ENCODE results near the gene CNTNAP2.
"Not testable (repeated sequence)": the region's sequence is repeated elsewhere in the genome, so short reads cannot be mapped to it uniquely, and the experiment has no call there.

The CNTNAP2 gene

DNA sequence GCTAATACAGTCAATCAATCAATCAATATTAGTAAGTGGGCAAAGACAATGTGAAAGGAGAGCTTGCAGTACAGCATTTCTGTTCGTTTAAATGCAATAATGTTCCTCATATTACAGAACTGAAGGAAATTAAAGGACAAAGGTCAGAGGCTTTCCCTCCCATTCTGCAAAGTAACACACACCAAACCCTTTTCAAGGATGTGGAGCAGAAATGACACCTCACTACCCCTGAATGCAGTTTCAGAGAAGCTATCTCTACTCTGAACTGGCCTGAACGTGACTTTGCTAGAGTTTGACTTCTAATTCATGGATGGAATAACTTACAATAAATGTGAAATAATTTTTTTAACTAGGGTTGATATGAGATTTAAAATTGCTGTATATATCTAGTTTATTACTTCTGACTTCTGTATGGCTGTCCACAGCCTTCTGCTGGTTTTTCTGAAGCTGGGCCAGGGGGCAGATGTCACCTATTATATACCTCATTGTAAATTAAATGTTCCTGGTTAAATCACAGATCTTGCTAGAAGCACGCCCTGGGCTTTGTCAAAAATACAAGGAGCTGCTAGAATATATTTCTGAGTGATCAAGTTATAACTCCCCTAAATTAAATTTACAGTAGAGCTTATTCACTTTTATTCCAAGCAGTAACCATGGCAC is 2317.1 kb downstream of the CNTNAP2 start:
- no peak for DNase-seq (ENCODE audit: low read depth, low spot score)

DNA sequence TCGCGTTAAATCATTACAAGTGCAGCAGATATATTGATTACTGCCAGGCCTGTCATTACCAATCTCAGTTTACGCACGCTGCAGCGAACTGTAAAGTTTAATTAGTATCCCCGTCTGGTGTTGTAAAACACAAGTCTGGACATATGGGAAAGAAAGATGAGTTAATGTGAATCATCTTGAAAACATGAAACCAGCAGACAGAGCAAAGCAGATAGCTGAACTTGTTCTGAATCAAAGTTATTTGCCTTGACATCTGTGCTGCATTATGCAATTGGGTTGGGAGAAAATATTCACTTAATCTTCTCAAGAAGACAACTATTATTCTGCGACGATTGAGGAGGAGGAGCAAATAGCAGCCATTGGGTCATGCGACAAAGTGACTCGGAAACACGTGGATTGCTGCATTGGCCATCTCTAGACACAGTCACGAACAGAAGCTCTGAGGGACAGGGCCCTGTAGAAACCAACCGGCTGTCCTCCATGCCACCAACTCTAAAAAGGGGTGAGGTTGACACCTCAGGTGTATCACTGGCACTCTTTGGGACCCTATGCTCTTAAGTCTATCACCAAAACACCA is 2317.7 kb downstream of the CNTNAP2 start:
- DNase-seq (ENCODE audit: low read depth, low spot score), result no peak

DNA sequence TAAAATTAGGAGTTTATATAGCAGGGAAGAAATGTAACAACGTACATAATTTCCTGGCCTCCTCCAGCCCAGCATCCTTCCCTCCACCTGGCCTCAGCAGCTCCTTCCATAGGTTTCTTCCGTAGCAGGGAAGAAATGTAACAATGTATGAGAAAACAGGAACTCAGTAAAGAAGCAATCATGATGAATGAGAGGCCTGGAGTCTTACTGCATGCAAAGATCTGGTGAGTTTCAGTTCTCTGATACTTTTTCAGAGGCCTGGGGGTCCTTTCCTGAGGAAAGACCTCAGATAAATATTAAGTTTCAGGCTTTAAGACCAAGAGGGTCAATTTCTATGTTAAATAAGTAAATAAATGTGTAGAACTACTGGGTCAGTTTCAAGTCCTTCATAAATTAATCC is 2318.3 kb downstream of the CNTNAP2 start:
- DNase-seq (ENCODE audit: low read depth, low spot score), result no peak

DNA sequence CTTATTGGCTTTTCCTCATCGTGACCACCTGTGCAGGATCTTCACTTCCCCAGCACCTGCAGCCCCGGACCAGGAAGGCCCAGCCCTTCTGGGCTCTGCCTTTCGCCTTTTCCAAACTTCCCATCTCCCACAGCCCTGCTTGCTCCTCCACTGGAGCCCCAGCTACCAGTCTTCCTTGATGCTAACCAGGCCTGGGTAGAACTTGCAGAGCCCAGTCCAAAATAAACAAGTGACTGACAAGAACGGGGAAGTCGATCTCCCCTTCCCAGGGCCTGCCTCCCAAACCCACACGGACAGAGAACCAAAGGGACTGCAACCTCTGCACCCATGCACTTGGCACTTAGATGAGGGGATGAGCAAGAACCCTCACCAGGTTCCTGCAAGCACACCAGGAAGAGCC is 2319.1 kb downstream of the CNTNAP2 start:
- DNase-seq (ENCODE audit: low read depth, low spot score), result no peak

DNA sequence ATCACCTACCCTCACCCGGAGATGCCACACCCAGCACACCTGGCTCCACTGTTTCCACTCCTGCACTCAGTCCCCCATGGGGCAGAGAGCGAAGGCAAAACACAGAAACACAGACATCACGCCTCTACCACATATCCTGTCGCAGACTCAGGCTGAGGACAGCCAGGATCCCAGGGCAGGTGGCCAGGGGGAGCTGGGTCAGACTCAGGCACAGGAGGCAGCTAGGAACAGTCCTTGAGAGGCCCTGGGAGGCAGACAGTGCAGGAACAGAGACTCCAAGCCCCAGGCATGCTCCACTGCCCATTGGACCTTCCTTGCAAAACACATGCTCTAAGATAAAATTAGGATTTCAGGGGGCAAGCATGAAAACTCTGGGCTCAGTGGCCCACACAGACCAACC is 2319.5 kb downstream of the CNTNAP2 start:
- no peak for DNase-seq (ENCODE audit: low read depth, low spot score)

DNA sequence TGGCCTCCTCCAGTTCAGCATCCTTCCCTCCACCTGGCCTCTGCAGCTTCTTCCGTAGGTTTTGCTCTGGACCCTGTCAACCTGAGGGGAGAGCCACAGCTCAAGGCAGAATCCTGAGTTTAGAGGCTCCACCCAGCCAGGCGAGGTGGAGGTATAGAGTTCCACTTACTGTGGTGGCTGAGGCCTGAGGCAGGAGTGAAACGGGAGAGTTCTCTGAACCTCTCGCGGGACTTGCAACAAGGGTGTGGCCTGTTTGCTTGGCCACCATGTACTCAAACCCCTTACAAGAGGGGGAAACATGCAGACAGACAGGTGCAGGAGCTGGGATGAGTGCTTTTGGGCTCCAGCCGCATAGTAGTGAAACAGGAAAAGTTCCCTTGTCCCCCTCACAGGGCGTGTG is 2320.0 kb downstream of the CNTNAP2 start:
- DNase-seq (ENCODE audit: low read depth, low spot score), result no peak

DNA sequence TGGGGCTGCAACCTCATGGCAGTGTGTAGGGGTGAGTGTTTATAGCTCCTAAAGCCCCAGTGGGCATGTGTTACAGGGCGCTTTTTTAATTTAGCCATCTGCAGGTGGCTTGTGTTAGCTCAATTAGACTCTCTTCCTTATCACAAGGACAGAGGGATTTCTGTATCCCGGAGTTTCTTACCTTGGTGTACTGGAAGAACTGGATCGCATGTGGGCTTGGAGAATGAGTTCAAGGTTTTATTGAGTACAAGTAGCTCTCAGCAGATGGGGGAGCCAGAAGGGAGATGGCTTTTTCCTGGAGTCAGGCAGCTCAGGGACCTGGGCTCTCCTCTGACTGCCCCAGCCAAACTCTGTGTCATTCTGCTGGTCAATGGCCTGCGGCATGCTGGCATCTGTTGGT is 2320.4 kb downstream of the CNTNAP2 start:
- DNase-seq (ENCODE audit: low read depth, low spot score), result no peak

DNA sequence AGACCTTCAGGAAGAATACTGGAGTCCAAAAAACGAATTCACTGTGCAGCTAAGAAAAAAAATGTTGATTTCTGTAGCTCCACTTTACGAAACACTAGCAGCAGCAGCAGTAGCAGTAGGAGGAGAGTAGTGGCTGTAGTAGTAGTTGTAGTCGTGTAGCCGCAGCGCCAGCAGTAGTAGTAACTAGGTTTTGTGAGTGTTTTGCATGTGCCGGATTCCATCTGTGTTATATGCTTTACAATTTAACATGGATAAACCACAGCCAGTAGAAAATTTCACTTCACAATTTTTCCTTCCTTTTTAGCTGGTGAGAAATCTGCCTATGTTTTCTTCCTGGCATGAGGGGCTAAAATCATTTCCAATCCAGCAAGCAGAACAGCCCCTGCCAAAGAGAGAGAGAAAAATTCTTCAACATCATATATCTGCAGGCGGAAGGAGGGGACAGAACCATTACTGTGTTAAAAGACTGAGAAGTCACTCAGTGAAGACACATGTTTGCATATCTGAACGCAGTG is 2325.6 kb downstream of the CNTNAP2 start:
- no peak for DNase-seq (ENCODE audit: low read depth, low spot score)

DNA sequence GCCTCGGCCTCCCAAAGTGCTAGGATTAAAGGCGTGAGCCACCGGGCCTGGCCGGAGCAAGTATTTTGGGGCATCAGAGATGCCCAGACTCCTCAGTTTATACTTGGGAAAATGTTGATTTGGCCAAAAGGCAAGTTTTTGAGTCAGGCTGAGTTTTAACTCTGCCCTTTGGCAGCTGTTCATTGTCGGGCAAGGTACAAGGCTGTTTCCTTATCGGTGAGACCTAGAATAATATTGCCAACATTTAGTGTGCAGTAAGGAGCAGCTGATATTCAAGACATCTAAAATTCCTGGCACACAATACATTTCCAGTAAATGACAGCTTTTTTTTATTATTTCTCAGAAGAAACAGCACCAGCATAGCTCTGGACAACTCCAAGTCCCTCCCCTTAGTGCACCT is 2326.3 kb downstream of the CNTNAP2 start:
- DNase-seq (ENCODE audit: low read depth, low spot score), result no peak

DNA sequence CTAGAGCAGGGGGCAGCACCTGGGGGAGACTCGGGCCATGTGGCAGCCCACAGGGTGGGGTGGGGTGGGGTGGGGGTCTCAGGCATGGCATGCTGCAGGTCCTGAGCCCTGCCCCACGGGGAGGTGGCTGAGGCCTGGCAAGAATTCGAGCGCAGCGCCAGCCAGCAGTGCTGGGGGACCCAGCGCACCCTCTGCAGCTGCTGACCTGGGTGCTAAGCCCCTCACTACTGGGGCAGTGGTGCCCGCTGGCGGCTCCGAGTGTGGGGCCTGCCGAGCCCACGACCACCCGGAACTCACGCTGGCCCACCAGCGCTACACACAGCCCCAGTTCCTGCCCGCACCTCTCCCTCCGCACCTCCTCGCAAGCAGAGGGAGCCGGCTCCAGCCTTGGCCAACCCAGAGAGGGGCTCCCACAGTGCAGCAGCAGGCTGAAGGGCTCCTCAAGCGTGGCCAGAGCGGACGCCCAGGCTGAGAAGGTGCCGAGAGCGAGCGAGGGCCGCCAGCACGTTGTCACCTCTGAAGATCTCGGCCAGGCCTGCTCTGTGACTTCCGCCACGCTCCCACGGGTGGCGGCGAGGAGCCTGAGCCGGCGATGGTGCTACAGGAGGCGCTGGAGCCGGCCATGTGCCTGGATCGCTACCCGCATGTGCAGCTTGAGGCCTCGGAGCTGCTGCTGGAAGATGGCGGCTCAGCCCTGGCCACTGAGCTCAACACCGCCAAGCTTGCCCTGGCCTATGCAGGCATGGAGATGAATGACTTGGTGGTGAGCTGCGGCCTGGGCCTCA is 2328.9 kb downstream of the CNTNAP2 start:
- DNase-seq (ENCODE audit: low read depth, low spot score), result no peak

DNA sequence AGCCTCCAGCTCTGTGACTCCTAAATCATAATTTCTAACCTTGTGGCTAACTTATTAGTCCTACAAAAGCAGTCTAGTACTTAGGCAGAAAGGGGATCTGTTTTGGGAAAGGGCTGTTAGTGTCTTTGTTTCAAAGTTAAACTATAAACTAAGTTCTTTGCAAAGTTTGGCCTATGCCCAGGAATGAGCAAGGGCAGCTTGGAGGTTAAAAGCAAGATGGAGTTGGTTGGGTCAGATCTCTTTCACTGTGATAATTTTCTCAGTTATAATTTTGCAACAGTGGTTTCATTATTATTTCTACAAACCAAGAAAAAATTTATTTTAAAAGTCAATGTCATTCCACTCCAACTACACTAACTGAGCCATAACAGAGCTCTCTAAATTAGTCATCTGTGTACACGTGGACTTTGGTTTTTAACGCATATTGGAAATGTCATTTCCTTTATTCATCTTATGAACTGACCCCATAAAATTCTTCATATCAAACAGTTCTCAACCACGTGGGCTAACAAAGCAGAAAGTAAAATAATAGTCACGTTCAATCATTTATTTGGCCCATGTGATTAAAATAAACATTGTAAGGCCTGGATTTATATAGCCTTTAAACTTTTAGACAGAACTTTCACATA is 2330.7 kb downstream of the CNTNAP2 start:
- DNase-seq (ENCODE audit: low read depth, low spot score), result no peak

DNA sequence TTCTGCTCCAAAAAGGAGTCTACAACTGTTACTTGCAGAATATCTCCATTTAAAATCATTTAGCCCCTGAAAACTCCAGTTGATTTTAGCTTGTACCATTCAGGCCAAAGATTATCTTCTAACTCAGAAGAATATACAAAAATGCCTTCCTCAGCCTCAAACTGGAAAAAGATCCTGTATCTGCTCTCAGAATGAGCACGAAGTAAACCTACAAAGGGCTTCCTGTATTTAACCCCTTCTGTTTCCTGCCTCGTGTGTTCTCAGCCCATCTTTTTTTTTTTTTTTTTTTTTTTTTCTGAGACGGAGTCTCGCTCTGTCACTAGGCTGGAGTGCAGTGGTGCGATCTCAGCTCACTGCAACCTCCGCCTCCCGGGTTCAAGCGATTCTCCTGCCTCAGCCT is 2334.9 kb downstream of the CNTNAP2 start:
- DNase-seq (ENCODE audit: low read depth, low spot score), result not testable (repeated sequence)

DNA sequence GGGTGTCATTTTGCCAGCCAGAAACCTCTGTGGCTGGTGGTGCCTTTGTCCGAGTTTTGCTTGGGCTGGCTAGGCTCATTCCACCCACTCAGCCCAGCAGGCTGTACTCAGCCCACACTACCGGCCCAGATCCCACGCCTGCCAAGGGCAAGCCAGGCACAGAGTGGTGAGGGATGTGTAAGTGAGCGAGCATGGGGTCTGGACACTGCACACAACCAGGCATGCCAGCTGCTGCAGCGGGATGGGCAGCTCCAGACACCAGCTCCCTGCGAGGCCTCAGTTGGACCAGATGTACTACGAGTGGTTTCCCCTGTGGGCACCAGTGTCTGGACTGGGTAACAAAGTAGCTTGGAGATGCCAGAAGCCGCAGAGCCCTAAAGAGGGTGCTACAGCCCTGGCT is 2339.8 kb downstream of the CNTNAP2 start:
- no peak for DNase-seq (ENCODE audit: low read depth, low spot score)

DNA sequence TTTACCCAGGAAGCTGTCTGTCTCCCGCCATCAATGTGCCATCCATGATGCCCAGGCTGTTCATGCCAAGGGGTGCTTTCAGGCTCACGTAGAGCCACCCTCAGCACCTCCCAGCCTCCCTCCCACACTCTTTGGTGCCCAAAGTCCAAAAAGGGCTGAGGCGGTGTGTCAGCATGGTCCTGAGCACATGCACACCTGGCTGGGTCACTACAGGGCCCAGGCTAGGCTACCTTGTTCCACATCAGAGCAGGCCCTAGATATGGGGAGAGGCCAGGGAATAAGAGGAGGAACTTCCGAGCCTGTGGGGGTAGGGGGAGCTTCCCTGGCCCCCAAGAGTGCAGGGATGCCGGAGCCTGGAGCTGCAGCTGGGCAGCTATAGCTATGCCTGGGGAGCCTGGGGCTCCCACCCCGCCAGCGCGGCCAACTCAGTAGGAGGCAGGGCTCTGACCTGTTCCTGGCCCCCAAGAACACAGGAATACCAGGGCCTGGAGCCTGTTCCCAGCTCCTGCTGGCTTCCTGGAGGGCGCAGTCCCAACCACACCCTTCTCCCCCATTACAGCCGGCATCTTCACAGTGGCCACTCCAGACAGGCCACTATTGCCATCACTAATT is 2340.8 kb downstream of the CNTNAP2 start:
- DNase-seq (ENCODE audit: low read depth, low spot score), result no peak

DNA sequence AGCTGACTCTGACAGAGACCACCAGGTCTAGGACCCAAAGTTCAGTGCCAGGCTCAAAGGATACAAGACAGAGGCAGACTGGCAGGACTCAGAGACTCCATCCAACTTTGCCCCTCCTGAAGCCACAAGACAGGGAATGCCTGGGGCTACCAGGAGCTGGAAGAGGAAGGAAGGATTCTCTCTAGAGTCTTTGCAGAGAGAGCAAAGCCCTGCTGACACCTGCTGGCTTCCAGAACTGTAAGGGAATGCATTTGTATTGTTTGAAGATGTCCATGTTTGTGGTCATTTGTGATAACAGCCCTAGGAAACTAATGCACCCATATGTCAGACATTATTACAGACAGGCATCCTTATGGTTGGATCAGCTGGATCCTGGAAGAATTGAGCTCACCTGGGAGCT is 2341.7 kb downstream of the CNTNAP2 start:
- DNase-seq (ENCODE audit: low read depth, low spot score), result no peak

DNA sequence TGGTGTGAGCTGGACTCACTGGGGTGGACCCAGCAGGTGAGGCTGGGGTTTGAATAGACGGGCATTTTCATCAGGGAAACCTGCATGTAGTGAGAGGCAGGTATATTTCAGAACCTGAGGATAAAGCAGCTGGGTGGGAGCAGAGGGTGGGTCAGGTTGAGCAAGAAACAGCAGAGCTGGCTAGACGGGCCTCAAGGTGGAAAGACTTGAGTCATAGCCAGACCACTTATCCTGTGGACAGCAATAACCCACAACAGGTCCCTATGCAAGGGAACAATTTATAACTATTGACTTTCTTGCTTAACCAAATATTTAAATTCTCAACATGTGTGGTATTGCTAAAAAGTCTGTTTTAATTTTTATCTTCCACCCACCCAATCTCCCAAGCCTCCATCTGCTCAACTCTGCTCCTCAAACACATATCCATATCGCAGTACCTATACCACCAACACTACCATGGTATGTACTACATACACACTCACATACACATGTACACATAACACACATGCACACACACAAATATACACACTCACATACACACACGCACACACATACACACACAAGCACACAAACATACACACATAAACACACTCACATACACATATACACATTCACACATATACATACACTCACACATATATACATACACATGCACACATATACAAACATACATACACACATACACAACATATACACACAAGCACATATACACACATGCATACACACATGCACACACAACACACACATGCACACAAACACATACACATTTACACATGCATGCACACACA is 2345.0 kb downstream of the CNTNAP2 start:
- DNase-seq (ENCODE audit: low read depth, low spot score), result no peak

DNA sequence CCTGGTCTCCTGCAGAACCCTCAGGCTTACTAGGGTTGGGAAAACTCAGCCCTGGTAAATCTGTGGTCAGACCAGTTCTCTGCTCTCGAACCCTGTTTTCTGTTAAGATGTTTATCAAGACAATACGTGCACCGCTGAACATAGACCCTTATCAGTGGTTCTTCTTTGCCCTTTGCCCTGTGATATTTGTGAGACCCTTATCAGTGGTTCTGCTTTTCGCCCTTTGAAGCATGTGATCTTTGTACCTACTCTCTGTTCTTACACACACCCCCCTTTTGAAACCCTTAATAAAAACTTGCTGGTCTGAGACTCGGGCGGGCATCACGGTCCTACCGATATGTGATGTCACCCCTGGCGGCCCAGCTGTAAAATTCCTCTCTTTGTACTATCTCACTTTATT is 2346.2 kb downstream of the CNTNAP2 start:
- DNase-seq (ENCODE audit: low read depth, low spot score), result not testable (repeated sequence)

DNA sequence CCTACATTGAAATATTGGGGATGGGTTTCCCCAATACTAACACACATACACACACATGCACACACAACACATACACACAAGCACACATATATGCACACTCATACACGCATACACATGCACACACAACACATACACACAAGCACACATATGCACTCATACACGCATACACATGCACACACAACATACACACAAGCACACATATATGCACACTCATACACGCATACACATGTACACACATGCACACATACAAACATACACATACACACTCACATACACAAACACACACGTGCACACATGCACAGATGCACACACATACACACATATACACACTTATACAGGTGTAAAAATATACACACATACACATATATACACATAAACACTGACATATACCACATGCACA is 2346.6 kb downstream of the CNTNAP2 start:
- no peak for DNase-seq (ENCODE audit: low read depth, low spot score)

DNA sequence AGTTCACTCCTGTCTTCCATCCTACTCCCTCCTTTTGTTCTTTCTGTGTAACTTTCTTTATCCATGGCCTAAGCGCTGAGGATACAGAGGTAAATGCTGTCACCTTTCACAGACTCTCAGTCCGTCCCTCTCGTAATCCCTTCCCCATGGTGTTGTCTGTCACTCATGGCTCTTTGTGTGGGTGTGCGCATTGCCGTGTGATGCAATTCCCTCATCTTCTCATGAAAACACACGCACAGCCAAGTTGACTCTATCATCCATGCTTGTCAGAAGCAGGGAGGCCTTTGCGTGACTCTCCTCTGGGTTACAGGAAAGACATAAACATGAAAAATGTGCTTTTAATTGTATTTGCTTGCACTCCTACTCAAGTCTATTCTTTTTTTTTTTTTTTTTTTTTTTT is 2348.3 kb downstream of the CNTNAP2 start:
- no peak for DNase-seq (ENCODE audit: low read depth, low spot score)

DNA sequence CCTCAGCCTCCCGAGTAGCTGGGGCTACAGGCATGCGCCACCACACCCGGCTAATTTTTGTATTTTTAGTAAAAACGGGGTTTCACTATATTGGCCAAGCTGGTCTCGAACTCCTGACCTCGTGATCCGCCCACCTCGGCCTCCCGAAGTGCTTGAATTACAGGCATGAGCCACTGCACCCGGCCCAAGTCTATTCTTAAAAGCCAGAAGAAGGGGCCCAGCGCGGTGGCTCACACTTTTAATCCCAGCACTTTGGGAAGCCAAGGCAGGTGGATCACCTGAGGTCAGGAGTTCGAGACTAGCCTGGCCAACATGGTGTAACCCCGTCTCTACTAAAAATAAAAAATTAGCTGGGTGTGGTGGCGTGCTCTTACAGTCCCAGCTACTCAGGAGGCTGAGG is 2348.8 kb downstream of the CNTNAP2 start:
- not testable (repeated sequence) for DNase-seq (ENCODE audit: low read depth, low spot score)

DNA sequence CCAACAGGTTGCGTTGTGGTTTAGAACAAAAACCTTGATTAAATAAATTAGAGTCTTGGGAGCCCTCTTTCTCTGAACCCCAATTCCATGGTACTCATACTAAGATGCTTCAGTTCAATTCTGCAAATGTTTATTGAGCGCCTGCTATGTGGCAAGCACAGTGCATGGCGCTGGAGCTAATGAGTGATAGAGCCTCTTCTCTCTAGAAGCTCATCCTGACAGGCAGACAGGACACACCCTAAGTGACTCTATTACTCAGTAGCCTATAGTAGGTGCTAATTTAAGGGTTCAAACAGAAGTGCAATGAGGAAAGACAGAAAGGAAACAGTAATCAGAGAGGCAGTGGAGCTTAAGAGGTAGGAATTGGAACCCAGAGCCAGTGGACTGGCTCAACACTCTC is 2349.5 kb downstream of the CNTNAP2 start:
- DNase-seq (ENCODE audit: low read depth, low spot score), result no peak

Data from activated CD4-positive, CD25-positive, alpha-beta regulatory T cell treated with anti-CD3 and anti-CD28 coated beads, Interleukin-2, amount 50 U/mL, for 16 hours (primary cell).